H54 (cell line): ENCODE data around the gene RNASEH2C.

Source experiments
- DNase-seq: peaks from one replicate; pipeline ENCODE4 v3.0.0; 2011; ENCODE audit warnings: low spot score, mixed read lengths; ENCODE audit not compliant: insufficient read length
- FAIRE-seq: peaks from 3 replicates; lab custom pipeline; 2011; peaks lifted over from hg19 to GRCh38; lab: Jason Lieb, UNC
- POLR2A ChIP-seq: IDR thresholded peaks from 2 replicates; pipeline ENCODE4 v1.6.1; 2011; ENCODE audit warnings: low read depth, mild to moderate bottlenecking, low read length

The RNASEH2C gene

GRCh38 chr11:65680192-65680743 lies 40.3 kb downstream of the RNASEH2C start:
- no peak for FAIRE-seq
- DNase-seq = no peak
- no peak for TF ChIP-seq POLR2A

GRCh38 chr11:65672982-65673381 lies 47.6 kb downstream of the RNASEH2C start:
- DNase-seq (no peak), FAIRE-seq (no peak)
- no peak for TF ChIP-seq POLR2A

DNA sequence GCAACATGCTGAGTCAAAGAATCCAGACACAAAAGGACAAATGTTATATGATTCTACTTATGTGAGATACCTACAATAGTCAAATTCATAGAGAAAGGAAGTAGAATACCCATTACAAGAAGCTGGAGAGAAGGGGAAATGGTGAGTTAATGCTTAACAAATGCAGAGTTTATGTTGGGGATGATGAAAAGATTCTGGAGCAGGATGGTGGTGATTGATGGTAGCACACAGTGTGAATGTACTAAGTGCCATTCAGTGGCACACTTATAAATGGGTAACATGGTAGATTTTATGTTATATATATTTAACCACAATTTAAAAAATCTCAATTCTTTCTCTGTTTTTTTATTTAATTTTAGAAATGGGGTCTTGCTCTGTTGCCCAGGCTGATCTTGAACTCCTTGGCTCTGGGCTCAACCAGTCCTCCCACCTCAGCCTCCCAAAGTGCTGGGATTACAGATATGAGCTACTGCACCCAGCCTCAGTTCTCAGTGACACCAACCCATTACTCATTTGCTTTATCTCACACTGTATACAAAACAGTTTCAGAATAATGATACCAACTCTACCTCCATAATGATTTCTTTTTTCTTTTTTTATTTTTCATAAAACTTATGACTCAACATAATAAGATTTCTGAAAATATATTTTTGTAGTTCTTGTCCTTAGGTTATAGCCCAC lies 48.3 kb downstream of the RNASEH2C start:
- no peak for DNase-seq
- FAIRE-seq = no peak
- TF ChIP-seq POLR2A = no peak
